NCI-H1105 (cell line): ENCODE measurements around the gene PLD1.
"Not testable (repeated sequence)": the region's sequence is repeated elsewhere in the genome, so short reads cannot be mapped to it uniquely, and the experiment has no call there.

Experiments
- DNase-seq: peaks from one replicate; lab custom pipeline; 2025; lab: John Stamatoyannopoulos, UW

The PLD1 gene

GRCh38 chr3:171699601-171700000 is 110.7 kb downstream of the PLD1 start:
- DNase-seq: no peak

GRCh38 chr3:171696805-171697204 is 113.5 kb downstream of the PLD1 start:
- no peak for DNase-seq

GRCh38 chr3:171695426-171695825 is 114.9 kb downstream of the PLD1 start:
- no peak for DNase-seq

- no peak for DNase-seq
Measured at GRCh38 chr3:171694888-171695287, 115.4 kb downstream of the PLD1 start.

DNA sequence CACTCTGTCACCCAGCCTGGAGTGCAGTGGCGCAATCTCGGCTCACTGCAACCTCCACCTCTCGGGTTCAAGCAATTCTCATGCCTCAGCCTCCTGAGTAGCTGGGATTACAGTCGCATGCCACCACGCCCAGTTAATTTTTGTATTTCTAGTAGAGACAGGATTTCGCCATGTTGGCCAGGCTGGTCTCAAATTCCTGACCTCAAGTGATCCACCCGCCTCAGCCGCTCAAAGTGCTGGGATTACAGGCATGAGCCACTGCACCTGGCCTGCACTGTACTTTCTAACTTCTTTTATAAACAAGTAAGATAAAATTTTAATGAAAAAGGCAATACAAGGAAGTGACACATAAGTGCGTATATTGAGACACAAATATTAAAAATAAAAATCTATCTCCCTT is 117.7 kb downstream of the PLD1 start:
- not testable (repeated sequence) for DNase-seq

DNA sequence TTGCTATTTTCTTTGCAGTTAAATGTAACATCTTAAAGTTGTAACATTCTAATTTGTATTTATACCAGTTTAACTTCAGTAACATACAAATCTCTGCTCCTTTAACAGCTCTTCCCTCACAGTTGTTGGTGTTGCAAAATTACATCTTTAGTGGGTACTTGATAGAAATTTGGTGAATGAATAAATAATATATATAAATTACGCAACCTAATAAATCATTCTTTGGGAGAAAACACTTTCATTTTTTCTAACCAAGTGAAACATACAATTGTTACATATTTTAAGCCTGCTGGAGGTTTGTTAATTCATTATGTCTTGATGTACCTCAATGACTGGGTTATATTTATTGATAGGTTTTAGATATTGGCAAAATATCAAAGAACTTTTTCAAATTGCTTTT is 118.8 kb downstream of the PLD1 start:
- no peak for DNase-seq

- DNase-seq: no peak
Measured at GRCh38 chr3:171690281-171690680, 120.0 kb downstream of the PLD1 start.

GRCh38 chr3:171688593-171688992 is 121.7 kb downstream of the PLD1 start:
- no peak for DNase-seq

GRCh38 chr3:171688002-171688401 is 122.3 kb downstream of the PLD1 start:
- DNase-seq: no peak

DNA sequence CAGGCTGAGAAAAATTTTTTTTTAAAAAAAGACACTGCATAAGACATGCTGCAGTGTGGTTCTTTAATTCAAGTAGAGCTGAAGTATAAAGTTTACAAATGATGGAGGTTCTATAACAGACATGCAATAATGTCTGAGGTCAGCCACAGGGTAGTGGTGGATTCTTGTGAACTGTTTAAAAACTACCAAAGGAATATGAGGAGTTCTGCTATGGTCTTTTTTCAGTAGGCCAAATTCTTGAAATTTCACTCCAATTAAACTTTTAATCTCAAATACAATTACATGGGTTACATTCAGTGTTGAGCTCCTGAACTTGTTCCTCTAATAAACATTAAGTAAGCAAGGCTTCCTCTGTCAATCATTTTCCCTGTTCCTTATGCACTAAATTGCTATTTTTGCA is 122.7 kb downstream of the PLD1 start:
- no peak for DNase-seq

DNA sequence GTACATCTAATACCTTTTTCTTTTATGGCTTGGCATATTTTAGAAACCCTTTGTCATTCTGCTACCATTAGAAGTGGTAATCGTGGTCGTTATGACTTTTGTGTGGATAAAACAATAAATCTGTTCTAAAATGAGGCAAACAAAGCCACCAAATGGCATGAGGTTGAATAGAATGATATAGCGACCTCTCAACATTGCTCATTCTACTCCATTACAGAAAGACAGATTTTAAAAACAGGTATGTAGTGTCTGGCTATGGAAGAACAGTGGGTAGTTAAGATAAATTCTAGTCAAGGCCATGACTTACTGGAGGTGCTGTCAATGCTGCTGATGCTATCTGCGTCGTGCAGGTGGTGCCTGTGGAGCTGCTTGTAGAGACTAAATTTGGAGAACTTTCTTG is 123.2 kb downstream of the PLD1 start:
- DNase-seq: no peak

GRCh38 chr3:171685116-171685895 is 125.0 kb downstream of the PLD1 start:
- no peak for DNase-seq

DNA sequence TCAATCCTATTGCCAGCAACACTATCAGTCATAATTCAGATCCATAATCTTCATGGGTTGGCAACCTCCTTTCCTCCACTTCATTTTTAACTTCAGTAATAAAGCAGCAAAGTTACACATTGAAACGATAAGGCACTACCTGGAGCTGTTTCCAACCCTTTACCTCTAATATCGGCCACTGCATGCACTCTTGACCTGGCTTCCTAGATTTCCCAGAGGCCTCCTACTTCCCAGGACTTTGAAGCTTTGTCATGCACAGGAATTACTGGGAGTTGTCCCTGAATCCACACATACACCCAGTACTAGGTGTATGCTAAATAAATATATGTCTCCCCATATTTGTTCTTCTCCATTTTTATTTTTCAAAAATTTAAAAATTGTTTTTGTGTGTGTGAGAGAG is 126.1 kb downstream of the PLD1 start:
- DNase-seq: no peak

DNA sequence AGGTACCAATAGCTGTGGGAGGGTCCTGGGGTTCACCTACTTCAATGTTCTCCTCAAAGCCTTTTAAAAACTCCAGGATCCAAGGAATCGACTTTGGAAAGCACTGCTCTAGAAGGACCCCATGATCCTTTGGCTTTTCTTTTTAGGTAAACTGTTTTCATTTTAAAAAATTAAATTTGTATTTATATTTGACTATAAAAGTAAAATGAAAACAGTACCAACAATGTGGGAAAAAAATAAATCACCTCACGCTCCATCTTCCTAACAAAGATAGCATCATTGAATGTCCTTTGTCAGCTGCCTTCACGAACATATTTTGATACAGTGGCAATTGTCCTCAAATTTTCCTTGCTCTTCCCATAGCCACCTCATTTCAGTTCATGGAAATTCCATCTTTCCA is 127.5 kb downstream of the PLD1 start:
- DNase-seq: no peak

- DNase-seq: no peak
Measured at GRCh38 chr3:171680726-171681411, 129.4 kb downstream of the PLD1 start.

GRCh38 chr3:171678971-171679492 is 131.3 kb downstream of the PLD1 start:
- DNase-seq: no peak

DNA sequence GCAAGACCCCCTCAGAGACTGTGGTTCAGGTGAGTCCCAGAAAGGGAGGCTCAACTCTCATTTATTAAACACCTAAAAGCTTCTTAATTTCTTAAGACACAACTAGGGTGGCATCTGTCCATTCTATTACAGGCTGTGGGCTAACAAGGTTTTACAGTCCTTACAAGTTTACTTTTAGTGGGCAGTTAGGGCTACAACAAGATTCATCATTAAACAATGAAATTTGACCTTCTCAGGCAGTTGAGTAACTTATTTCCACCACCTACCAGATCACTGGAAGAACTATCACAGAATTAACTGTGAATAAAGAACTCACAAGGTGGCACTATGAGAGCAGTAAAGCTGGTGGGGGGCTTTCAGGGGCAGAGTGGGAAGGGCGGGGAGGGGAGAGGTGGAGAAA is 132.6 kb downstream of the PLD1 start:
- DNase-seq: no peak

GRCh38 chr3:171676601-171677175 is 133.6 kb downstream of the PLD1 start:
- DNase-seq: no peak

GRCh38 chr3:171673951-171674350 is 136.3 kb downstream of the PLD1 start:
- DNase-seq: no peak

GRCh38 chr3:171672538-171672937 is 137.7 kb downstream of the PLD1 start:
- no peak for DNase-seq

DNA sequence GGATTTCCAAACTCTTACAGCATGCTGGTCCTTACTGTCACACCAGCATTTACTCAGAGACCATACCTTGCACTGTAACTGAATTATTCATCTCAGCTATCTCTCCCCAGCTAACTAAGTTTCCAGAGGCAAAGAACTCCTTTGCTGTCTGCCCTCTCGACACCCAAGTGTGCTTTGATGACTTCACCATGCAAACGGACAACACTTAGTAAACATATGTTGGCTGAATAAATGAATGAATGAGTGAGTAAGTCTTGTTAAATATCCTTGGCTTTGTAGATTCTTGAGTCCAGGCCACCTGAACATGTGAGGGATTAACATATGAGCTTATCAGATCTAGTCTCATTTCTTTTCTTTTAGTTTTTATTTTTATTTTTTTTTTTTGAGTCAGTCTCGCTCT is 138.2 kb downstream of the PLD1 start:
- DNase-seq: no peak

- DNase-seq: no peak
Measured at GRCh38 chr3:171671709-171672108, 138.6 kb downstream of the PLD1 start.

- DNase-seq: no peak
Measured at GRCh38 chr3:171666516-171666915, 143.8 kb downstream of the PLD1 start.
